Activated CD8-positive, alpha-beta memory T cell treated with anti-CD3 and anti-CD28 coated beads, Interleukin-2, amount 50 U/mL, for 4 hours (primary cell): ENCODE results near the gene PARVB.

Experiments
- DNase-seq: peaks from one replicate; pipeline ENCODE4 v3.0.0-alpha.2; 2020

Gene PARVB

DNA sequence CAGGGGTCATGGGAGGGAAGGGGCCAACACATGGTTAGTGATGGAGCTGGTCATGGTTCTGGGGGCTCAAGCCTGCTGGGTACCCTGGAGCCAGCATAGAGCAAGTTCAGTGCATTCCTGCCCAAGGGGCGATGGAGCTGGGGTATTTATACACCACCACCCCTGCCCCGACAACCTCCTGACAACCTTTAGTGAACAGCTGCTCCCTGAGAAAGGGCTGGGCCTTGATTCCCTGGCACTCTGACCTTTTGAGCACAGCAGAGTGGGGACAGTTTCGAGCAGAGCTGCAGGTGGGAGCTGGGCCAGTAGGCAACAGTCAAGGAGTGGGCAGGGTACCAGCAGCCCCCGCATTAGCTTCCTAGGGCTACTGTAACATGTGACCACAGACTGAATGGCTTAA lies 162.6 kb downstream of the PARVB start:
- no peak for DNase-seq

DNA sequence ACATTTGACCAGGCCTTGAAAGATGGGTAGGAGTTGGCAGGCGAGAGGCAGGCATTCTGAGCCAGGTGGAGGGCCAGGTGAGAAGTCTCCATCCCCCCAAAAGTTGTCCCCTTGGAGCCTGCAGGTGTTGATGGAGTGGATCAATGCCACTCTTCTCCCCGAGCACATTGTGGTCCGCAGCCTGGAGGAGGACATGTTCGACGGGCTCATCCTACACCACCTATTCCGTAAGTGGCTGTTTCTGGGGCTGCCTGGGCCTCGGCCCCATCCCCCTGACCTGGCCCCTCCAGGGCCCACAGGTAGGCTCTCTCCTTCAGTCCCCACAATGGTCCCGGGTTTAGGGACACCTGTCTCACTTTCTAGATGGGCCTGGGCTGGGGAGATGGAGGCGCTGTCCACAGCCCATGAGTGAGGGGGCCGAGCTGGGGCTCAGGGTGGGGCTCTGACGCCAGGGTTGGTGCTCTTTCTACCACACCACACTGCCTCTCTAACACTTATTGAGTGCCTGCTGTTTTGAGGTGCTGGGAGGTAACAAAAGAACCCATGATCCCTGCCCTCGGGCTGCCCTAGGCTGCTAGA lies 163.6 kb downstream of the PARVB start:
- DNase-seq = peak; percentile 6

DNA sequence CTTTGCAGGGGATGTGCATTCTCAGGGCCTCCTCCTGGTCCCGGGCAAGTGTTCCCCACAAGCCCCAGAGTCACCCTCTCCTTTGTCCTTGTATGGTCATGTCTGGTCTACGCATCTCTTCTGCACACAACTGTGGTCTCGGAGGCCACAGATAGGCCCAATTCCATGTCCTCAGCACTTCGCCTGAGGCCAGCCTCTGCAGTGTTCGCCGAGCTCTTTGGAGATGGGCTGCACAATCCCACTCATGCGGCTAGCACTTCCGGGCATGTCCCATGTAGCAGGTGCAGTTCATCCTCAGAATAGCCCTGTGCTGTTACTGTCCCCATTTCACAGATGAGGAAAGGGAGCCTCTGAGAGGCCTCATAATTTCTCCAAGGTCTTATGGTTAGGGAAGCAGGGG lies 164.2 kb downstream of the PARVB start:
- no peak for DNase-seq

DNA sequence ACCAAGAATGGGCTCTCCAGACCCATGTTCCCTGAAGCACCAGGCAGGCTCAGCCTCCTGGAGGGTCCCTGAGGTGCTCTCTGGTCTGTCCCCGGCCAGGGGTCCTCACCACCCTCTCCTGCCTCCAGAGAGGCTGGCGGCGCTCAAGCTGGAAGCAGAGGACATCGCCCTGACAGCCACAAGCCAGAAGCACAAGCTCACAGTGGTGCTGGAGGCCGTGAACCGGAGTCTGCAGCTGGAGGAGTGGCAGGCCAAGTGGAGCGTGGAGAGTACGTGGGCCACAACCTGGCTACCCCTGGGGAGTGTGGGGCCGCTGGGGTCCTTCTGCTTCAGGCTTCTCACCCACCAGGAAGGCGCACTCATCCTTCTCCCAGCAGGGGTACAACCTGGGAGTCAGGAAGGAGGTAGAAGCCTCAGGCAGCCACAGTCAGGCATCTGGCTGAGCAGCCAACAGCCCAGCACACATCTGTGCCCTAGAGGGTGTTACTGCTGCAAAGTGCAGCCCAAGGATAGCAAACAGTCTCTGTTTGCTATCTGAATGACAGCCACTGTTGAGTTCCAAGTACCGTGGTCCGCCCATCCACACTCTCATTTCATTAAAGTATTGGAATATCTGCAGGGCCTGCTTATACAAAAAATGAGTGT lies 165.0 kb downstream of the PARVB start:
- no peak for DNase-seq

DNA sequence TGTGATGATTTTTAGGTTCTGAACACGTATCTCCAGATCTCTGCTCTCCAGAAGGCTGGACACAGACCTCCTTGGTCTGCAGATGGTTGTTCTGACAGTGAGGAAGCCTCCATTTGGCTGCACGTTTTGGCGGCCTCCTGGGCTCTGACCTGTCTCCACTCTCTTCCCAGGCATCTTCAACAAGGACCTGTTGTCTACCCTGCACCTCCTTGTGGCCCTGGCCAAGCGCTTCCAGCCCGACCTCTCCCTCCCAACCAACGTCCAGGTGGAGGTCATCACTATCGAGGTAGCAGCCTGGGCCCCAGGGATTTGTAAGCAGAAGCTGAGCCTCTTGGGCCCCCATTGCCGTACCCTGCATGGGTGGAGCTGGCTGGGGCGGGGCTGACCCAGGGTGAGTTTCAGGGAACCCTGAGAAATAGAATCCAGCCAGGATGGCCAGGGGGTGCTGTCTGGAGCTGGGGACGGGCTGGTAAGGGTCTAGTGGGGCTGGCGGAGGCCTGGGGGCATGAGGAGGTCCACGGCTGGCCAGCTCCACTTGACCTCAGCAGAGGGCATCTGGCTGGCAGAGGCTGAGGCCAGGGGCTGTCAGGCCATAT lies 166.4 kb downstream of the PARVB start:
- no peak for DNase-seq

DNA sequence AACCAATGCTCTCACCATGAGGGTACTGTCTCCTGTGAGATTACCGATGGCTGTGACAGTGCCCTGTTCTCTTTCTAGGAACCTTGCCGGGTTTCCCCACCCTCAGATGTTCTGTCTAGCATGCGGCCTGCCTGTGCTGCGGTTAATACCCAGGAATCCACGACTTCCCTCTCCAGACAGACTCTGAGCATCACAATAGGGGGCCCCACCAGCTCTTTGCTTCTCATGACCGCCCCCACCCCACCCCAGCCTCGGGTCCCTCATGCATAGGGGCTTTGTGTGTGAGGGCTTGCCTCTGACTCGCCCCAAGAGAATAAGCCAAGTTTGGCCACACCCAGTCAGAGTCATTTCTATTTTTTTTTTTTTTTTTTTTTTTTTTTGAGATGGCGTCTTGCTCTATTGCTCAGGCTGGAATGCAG lies 166.9 kb downstream of the PARVB start:
- DNase-seq = no peak

DNA sequence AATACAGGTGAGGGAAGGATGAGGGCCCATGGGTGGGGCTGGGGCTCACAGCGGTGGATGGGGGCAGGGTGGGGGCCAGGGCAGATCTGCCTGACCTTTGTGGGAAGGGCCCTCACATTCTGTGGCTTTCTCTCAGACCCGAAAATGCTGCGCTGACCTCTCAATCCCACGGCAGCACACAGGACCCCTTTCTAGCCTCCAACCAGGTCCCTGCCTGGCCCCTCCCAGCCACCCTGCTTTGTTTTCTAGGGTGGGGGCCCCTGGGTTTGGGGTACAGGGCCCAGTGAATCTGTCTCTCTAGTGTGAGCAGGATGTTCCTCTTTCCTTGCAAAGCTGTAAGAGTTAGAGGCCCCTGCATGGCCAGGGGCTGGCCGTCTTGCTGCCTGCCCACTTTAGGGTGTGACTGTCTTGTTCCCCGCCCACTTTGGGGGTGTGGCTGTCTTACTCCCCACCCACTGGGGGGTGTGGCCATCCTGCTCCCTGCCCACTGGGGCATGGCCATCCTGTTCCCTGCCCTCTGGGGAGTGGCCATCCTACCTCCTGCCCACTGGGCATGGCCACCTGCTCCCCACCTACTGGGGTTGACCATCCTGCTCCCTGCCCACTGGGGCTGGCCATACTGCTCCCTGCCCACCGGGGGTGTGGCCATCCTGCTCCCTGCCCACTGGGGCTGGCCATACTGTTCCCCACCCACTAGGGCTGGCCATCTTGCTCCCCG lies 168.2 kb downstream of the PARVB start:
- no peak for DNase-seq

DNA sequence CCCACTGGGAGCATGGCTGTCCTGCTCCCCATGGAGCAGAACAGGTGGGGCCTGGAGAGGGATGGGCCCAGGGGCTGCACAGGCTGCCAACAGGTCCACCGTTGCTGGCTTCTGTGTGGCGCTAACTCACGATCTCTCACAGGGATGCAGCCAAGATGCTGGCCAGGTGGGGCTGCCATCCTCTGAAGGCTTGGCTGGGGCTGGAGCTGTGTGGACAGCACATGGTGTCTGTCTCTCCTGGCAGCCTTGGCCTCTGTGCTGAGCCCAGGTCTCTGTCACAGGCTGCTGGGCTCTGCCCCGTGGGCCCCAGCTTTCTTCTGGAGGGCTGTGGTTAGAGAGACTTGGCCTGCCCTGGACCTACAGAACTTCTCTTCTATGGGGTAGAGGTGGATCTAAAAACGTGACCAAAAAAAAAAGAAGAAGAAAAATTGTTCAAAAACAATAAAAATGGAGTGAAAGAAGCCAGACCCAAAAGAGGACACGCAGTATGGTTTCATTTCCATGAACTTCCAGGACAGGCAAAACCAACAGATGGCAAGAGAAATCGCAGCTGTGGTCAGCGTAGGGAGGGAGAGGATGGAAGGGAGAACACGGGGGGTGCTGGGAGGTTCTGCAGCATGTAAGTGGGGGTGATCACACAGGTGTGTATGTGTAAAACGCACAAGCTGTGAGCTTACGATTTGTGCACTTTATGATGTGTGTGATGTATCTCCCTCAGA lies 168.9 kb downstream of the PARVB start:
- DNase-seq = no peak

DNA sequence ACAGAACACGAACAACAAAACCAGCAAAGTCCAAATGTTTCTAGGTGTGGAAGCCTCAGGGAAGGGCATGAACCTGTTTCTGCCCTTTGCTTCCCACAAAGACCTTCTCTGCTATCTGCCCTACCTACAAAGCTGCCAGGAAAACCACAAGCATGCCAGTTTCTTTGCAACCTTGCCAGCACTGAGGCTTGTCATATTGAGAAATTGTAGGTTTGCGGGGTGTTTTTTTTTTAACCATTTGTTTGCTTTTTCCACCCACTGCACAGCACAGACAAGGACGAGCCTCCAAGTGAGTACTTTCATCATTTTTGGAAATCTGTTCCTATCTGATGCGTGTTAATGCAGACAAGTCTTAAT lies 169.4 kb downstream of the PARVB start:
- no peak for DNase-seq

DNA sequence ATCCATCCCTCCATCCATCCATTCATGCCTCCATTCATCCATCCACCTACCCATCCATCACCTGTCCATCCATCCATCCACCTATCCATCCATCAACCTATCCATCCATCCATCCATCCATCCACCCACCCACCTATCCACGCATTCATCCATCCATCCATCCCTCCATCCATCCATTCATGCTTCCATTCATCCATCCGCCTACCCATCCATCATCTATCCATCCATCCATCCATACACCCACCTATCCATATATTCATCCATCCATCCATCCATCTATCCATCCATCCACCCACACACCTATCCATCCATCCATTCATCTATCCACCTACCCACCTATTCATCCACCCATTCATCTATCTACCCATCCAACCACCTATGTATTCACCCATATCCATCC lies 170.5 kb downstream of the PARVB start:
- DNase-seq = no peak

DNA sequence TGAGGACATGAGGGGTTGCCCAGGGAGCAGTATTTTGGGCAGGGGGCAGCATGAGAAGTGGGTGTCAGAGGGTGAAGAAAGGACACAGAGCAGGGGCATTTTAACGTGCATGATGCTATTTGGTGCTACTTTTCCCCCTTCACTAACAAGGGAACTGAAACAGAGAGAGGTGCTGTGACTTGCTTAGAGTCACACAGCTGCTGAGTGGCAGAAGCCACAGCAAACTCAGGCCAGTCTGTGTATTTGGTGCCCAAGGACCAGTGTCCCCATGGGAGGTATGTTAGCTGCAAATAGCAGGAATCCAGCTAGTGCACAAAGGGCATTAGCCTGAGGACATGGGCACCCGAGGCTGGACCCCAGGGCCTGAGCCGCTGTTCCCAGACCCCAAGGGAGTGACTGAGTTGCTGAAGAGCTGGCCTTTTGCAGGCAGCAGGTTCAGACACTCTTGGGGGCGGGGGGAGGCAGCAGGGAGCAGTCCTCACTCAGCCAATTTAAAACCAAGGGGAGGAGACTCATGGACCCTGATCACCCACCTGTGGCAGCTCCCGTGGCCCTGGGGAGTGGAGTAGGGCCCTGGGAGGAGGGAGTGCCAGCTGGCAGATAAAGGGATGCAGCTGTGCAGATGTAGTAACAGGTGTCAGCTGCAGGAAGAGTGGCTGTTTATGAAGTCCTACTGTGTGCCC lies 171.2 kb downstream of the PARVB start:
- no peak for DNase-seq

DNA sequence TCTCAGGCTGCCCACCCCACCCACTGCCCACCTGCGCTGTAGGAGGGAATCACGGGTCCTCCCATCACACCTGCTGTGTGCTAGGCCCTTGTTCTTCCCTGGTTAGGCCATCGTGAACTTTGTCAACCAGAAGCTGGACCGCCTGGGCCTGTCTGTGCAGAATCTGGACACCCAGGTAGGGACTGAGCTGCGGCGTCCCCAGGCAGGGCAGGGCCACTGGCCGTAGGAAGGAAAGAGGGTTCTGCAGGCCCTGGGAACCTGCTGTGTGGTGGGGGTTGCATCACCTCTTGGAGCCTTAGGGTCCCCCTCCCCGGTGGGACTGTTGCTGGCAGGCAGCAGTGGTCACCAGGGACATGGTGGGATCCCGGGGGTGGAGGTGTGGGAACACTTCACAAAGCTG lies 172.1 kb downstream of the PARVB start:
- DNase-seq = no peak

DNA sequence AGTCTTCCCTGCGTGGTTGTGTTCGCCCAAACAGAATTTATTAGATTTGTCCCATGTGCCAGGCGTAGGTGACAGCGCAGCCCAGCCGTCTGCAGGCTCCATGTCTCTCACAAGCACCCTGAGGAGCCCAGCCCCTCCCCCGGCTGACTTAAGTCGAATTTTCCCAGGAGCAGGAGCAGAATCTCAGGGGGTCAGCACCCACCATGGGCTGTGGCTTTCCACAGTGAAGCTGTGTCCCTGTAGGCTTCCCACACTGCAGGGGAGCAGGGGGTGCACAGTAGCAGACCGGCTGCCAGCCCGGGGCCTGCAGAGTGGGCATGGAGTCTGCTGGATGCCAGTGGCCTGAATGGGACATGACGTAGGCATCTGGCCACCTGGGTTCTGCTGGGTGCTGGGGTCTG lies 172.6 kb downstream of the PARVB start:
- no peak for DNase-seq

DNA sequence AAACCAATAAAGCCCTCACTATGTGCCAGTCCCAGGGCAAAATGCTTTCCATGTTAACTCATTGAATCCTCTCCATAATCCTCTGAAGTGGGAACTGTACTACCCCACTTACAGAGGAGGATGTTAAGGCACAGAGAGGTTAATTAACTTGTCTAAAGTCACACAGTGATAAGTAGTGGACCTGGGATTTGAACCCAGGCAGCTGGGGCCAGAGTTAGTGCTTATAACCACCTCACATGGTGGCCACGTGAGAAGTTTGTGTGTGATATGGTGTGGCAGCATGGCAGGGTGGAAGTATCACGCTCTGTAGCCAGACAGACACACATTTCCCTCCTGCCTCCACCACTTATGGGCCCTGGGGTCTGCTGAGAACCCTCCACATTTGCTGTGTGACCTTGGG lies 173.2 kb downstream of the PARVB start:
- no peak for DNase-seq

DNA sequence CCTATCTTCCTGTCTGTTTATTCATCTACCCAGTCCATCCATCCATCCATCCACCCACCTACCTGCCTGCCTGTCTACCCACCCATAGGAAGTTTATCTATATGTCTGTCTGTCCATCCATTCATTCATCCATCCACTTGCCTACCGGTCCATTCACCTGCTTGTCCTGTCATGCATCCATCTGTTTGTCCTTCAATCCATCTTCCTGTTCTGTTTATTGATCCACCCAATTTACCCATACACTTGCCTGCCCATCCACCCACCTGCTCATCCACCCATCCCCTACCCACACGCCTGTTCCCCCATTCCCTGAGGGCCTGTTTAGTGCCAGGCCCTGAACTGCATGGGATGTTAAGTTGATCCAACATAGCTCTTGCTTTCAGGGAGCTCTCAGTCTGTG lies 175.1 kb downstream of the PARVB start:
- DNase-seq = no peak

DNA sequence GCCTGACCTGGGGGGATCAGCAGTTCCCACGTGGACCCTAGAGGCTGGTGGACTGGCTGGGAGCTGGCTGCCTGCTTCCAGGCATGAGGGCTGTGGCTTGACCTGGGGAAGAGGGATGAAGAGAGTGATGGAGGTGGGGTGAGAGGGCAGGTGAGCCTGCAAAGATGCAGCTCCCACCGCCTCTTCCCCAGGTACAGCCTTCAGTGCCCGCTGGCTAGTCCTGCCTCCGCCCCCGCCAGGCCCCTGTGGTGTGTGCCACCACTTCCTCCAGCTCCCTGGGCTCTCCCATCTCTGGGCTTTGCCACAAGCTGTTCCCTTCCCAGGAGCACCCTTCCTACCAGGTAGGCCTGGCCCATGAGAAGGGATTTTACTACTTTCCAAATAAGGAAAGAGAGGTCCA lies 175.8 kb downstream of the PARVB start:
- no peak for DNase-seq

DNA sequence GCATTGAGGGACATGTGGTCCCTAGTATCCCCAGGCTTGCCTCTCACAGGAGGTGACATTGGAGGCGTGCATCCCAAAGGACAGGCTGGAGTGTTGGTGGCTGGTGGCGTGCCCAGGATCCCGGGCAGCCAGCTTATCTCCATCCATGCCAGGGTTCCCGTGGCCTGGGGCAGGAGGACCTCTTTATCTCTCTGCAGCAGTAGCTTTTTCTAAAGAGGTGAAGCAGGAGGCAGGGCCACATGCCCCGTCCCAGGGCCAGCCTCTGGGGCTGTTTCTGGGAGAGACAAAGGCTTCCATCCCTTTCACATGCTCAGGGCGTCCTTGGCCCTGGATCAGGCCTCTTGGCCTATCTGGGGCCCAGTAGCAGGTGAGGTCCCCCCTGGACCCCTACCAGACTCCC lies 176.3 kb downstream of the PARVB start:
- no peak for DNase-seq

DNA sequence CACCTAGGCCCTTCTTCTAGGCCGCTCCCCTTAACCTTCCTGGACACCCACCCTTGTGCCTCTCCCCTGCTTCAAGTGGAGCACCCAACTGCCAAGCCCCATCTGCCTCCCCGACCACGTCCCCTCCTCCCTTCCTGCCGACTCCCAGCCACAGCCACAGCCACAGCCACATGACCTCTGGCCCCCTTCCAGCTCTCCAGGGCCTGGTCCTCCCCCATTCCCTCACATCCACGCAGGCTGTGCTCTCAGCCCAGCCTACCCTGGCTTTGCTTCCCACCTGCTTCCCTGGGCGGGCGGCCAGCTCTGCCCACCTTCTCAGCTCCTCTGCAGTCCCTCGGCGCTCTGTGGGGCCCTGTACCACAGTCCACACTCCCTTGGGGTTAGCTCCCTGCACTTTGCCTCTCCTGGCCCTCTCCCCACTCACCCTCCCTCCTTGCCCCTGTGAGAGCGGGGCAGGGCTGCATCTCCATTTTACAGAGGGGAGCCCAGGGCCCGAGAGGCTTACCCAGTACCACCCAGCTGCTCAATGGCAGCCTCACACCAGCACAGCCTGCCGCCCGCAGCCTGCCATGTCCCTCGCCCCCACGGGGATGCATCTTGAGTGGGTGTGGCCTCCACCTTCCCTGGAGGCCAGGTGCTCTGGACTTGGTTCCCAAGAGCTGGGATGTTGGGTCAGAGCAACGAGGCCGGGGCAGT lies 176.9 kb downstream of the PARVB start:
- no peak for DNase-seq

DNA sequence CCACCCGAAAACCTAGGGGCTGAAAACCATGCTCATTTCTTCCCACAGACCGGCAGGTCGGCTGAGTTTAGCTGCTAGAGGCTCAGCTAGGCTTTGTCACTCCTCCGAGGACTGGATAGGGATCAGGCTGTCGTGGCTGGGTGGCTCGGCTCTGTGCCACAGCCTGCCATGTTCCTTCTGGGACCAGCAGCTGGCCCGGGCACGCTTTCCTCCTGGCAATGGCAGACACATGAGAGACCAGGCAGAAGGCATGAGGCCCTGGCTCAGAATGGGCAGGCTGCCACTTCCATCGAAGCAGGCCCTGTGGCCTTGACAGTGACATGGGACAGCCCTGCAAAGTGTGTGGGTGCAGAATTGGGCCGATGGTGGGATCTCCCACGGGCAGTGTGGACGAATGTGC lies 177.6 kb downstream of the PARVB start:
- no peak for DNase-seq

DNA sequence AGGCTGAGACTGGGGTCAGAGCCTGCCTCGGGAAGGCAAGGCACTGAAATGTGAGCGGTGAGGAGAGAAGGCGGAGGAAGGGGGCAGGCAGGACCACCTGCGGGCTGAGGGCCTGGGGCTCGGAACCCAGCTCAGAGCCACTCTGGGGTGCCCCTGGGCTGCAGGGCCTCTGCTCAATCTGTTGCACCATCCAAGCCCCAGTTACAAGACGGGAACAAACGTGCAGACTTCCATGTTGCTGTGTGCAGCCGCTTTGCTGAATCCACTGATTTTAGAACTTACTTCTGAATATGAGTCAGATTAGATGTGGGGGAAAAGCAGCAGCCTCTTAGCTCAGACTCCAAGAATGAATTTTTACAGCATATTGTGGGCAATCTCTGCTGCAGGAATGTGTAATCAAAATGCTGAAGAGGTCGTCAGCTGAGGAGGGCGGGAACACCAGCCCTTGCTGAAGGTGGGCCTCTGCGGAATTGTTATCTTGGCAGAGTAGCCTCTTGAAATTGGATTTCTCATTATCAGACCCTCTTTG lies 178.2 kb downstream of the PARVB start:
- DNase-seq = no peak

DNA sequence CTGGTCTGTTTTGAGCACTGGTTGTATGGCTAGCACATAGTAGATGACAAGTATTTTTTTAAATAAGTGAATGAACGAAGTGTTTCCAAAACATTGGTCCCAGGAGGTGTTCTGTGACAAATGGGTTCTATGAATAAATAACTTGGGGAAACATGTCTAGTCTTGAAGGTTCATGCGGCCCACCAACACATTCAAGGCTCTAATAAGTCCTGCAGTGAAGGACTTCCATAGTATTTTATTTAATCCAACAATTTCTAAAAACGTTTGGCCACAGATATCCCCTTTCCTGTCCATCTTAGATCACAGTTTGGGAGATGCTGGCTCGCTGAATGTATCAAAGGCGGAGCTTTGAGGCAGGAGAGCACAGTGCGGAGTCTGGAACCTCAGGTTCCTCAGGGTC lies 179.1 kb downstream of the PARVB start:
- no peak for DNase-seq
